IMR-90 (cell line): ENCODE measurements around the gene ZNF775. TPM values are rescaled to one million over a fixed set of nuclear protein-coding genes. Genes with fewer than 3 reads are reported as not detected.

Experiments
- ATAC-seq: fragments of 200-7000 bp; cut with Tn5 transposase; 2 replicates; pipeline ENCODE4 v1.9.1; 2020; ENCODE audit warnings: low read depth, mild to moderate bottlenecking, moderate library complexity
- BruUV-seq: library from RNA; stranded (reverse); fragments of 400-500 nt; replicated peaks from 2 replicates; lab custom pipeline; 2021; lab: Mats Ljungman, UMichigan
- CTCF ChIA-PET: fragments of 300-600 bp; formaldehyde crosslinking; extraction: SDS; loops from one replicate; lab custom pipeline; 2021; ENCODE audit warnings: antibody characterized with exemption; lab: Yijun Ruan, JAX
- POLR2A ChIA-PET: fragments of 300-600 bp; sonication (Branson Sonifier 250); formaldehyde crosslinking; loops from one replicate; lab custom pipeline; 2022; ENCODE audit warnings: antibody characterized with exemption; ENCODE audit not compliant: unreplicated experiment; lab: Charles Lee
- DNase-seq: peaks from one replicate; pipeline ENCODE4 v3.0.0; 2013
- H2AFZ ChIP-seq: replicated peaks from 2 replicates; pipeline ENCODE3; 2013; ENCODE audit warnings: low read length, mild to moderate bottlenecking; ENCODE audit not compliant: poor library complexity
- H2AK5ac ChIP-seq: 2 replicates; pipeline ENCODE4 v1.6.1; 2013; ENCODE audit warnings: low read depth, low read length, inconsistent platforms
- H2AK9ac ChIP-seq: replicated peaks from 2 replicates; pipeline ENCODE3; 2013; ENCODE audit warnings: mild to moderate bottlenecking, low read depth, low read length, moderate library complexity; ENCODE audit not compliant: poor library complexity
- H2BK120ac ChIP-seq: 2 replicates; pipeline ENCODE4 v1.6.1; 2013; ENCODE audit warnings: low read depth, low read length, inconsistent platforms
- H2BK15ac ChIP-seq: 3 replicates; pipeline ENCODE4 v1.6.1; 2013; ENCODE audit warnings: low read depth, low read length, inconsistent platforms
- H2BK20ac ChIP-seq: 2 replicates; pipeline ENCODE4 v1.6.1; 2013; ENCODE audit warnings: low read depth, mild to moderate bottlenecking, inconsistent platforms, low read length, moderate library complexity
- H2BK5ac ChIP-seq: 2 replicates; pipeline ENCODE4 v1.6.1; 2013; ENCODE audit warnings: mild to moderate bottlenecking, low read depth, low read length, inconsistent platforms; ENCODE audit not compliant: poor library complexity, severe bottlenecking
- H3K14ac ChIP-seq: replicated peaks from 2 replicates; pipeline ENCODE4 v1.6.1; 2013; ENCODE audit warnings: low read depth, low read length, inconsistent platforms
- H3K18ac ChIP-seq: 2 replicates; pipeline ENCODE4 v1.6.1; 2013; ENCODE audit warnings: low read depth, low read length, control low read depth
- H3K23ac ChIP-seq: 2 replicates; pipeline ENCODE4 v1.6.1; 2013; ENCODE audit warnings: low read depth, low read length, inconsistent platforms
- H3K27ac ChIP-seq: 2 replicates; pipeline ENCODE4 v1.5.1; 2013; ENCODE audit warnings: mild to moderate bottlenecking, control low read depth, low read length; ENCODE audit not compliant: insufficient read depth
- H3K27me3 ChIP-seq: 2 replicates; pipeline ENCODE4 v1.6.1; 2013; ENCODE audit warnings: low read length; ENCODE audit not compliant: control insufficient read depth, insufficient read depth
- H3K36me3 ChIP-seq: 2 replicates; pipeline ENCODE4 v1.6.1; 2013; ENCODE audit warnings: low read length, mixed read lengths; ENCODE audit not compliant: control insufficient read depth, insufficient read depth
- H3K4ac ChIP-seq: 2 replicates; pipeline ENCODE4 v1.6.1; 2013; ENCODE audit warnings: low read depth, low read length, inconsistent platforms
- H3K4me1 ChIP-seq: 2 replicates; pipeline ENCODE4 v1.6.1; 2013; ENCODE audit warnings: low read length, mixed read lengths; ENCODE audit not compliant: control insufficient read depth, insufficient read depth
- H3K4me2 ChIP-seq: 2 replicates; pipeline ENCODE4 v1.6.1; 2013; ENCODE audit warnings: low read depth, mild to moderate bottlenecking, control low read depth, low read length, moderate library complexity
- H3K4me3 ChIP-seq: 2 replicates; pipeline ENCODE4 v1.5.1; 2013; ENCODE audit warnings: low read depth, mild to moderate bottlenecking, control low read depth, low read length, moderate library complexity; ENCODE audit not compliant: insufficient read depth
- H3K56ac ChIP-seq: 2 replicates; pipeline ENCODE4 v1.6.1; 2013; ENCODE audit warnings: low read length, inconsistent platforms; ENCODE audit not compliant: insufficient read depth; ENCODE audit errors: extremely low read depth
- H3K79me1 ChIP-seq, 2 experiments: 2 replicates each; pipeline ENCODE4 v1.6.1; 2013; ENCODE audit warnings: low read length in 2 of 2, inconsistent platforms in 1 of 2, low read depth in 1 of 2
- H3K9ac ChIP-seq: 2 replicates; pipeline ENCODE4 v1.6.1; 2013; ENCODE audit warnings: low read depth, low read length, control low read depth
- H3K9me1 ChIP-seq: 2 replicates; pipeline ENCODE4 v1.6.1; 2013; ENCODE audit warnings: low read length, inconsistent platforms; ENCODE audit not compliant: insufficient read depth
- H3K9me3 ChIP-seq: 2 replicates; pipeline ENCODE4 v1.6.1; 2013; ENCODE audit warnings: low read length; ENCODE audit not compliant: control insufficient read depth, insufficient read depth
- H4K20me1 ChIP-seq: 2 replicates; pipeline ENCODE4 v1.6.1; 2013; ENCODE audit warnings: low read length, inconsistent platforms; ENCODE audit not compliant: insufficient read depth
- H4K5ac ChIP-seq: 2 replicates; pipeline ENCODE4 v1.6.1; 2013; ENCODE audit warnings: mild to moderate bottlenecking, low read depth, low read length, control low read depth
- H4K8ac ChIP-seq, 2 experiments: 2 replicates each; pipeline ENCODE4 v1.6.1; 2013; ENCODE audit warnings: low read depth in 2 of 2, low read length in 2 of 2, control low read depth in 1 of 2, inconsistent platforms in 1 of 2
- H4K91ac ChIP-seq: 2 replicates; pipeline ENCODE4 v1.6.1; 2013; ENCODE audit warnings: low read depth, low read length, inconsistent platforms; ENCODE audit not compliant: insufficient read depth
- BHLHE40 ChIP-seq: fragments of 150-350 bp; IDR thresholded peaks from 2 replicates; pipeline ENCODE4 v1.6.1; 2016; ENCODE audit warnings: mild to moderate bottlenecking, low read depth, low read length
- CEBPB ChIP-seq: IDR thresholded peaks from 2 replicates; pipeline ENCODE4 v1.6.1; 2012; ENCODE audit warnings: low read depth, low read length, improper control_type of control experiment
- CTCF ChIP-seq: conservative IDR thresholded peaks from 2 replicates; pipeline ENCODE4 v1.5.1; 2012; ENCODE audit warnings: mild to moderate bottlenecking, low read depth, low read length, improper control_type of control experiment
- MAFK ChIP-seq: IDR thresholded peaks from 2 replicates; pipeline ENCODE4 v1.6.1; 2012; ENCODE audit warnings: low read depth, low read length, improper control_type of control experiment
- RAD21 ChIP-seq: IDR thresholded peaks from 2 replicates; pipeline ENCODE4 v1.6.1; 2012; ENCODE audit warnings: low read length, improper control_type of control experiment
- RFX5 ChIP-seq: IDR thresholded peaks from 2 replicates; pipeline ENCODE4 v1.8.0; 2012; ENCODE audit warnings: low read depth, mild to moderate bottlenecking, low read length, moderate library complexity
- dilution Hi-C: fragments of 300-500 bp; cut with HindIII; formaldehyde crosslinking; loops from one replicate; pipeline ENCODE4 v1.14.3; 2018; ENCODE audit warnings: low sequenced_read_pairs; ENCODE audit not compliant: unreplicated experiment
- in situ Hi-C: fragments of 300-500 bp; cut with MboI; formaldehyde crosslinking; loops from 3 replicates; pipeline ENCODE4 v1.14.3; 2019; ENCODE audit warnings: low sequenced_read_pairs, inconsistent platforms, mixed read lengths
- intact Hi-C: fragments of 100-400 bp; cut with micrococcal nuclease; formaldehyde crosslinking; loops from 2 replicates; pipeline ENCODE4 v1.10.0; 2022
- polyA plus RNA-seq, 3 experiments: library from polyadenylated mRNA; depleted of rRNA; stranded (reverse); fragments of >200 nt; gene quantifications; 2 replicates each; pipeline ENCODE4 v1.2.3, GENCODE V29; 2012; ENCODE audit warnings: low replicate concordance in 1 of 3
- total RNA-seq: library from RNA; depleted of rRNA; stranded (reverse); fragments of >200 nt; gene quantifications from 2 replicates; pipeline ENCODE4 v1.2.3, GENCODE V29; 2012

Gene ZNF775
- total and polyA plus RNA-seq, 2 of the 4 experiments (the other 2 are of a cell fraction) = 1.4 to 2.6 TPM

- H2AK5ac ChIP-seq = no peak overlapping the region
- H4K91ac ChIP-seq = no peak overlapping the region
- intact Hi-C loops (no loop called here), in situ Hi-C loops (no loop called here), dilution Hi-C loops (no loop called here)
- H3K36me3 ChIP-seq = no peaks in the 10 kb centered on the region
- no peak overlapping the region for H2AK9ac ChIP-seq
- no peak overlapping the region for H2BK5ac ChIP-seq
- no peak overlapping the region for H2AFZ ChIP-seq
- no peak overlapping the region for H2BK120ac ChIP-seq
- H2BK15ac ChIP-seq = no peak overlapping the region
- no peak overlapping the region for H4K8ac ChIP-seq
- TF ChIP-seq RFX5 = no peak
- no peak for TF ChIP-seq CTCF
- TF ChIP-seq MAFK = no peak
- no peak for TF ChIP-seq CEBPB
- TF ChIP-seq RAD21 = no peak
- TF ChIP-seq BHLHE40 = no peak
- H3K9ac ChIP-seq = no peak overlapping the region
- no peak overlapping the region for H4K5ac ChIP-seq
- CTCF ChIA-PET = no interaction called here
- POLR2A ChIA-PET = no interaction called here
- no peak for ATAC-seq
- no peaks in the 10 kb centered on the region for H3K4me1 ChIP-seq
- H3K27ac ChIP-seq = no peak overlapping the region
- no peak for DNase-seq
- no peaks in the 10 kb centered on the region for H3K79me1 ChIP-seq
- H3K4me2 ChIP-seq = no peak overlapping the region
- H3K14ac ChIP-seq = no peak overlapping the region
- H3K9me3 ChIP-seq = peaks cover 11% of the 10 kb centered on the region
- no peaks in the 10 kb centered on the region for H3K9me1 ChIP-seq
- H2BK20ac ChIP-seq = no peak overlapping the region
- BruUV-seq = no TSS peak
- no peaks in the 10 kb centered on the region for H4K20me1 ChIP-seq
- H3K23ac ChIP-seq = no peak overlapping the region
- no peak overlapping the region for H3K4me3 ChIP-seq
- peaks cover 2% of the 10 kb centered on the region; the same call in 1 of the 2 replicates for H3K27me3 ChIP-seq
- H3K4ac ChIP-seq = no peak overlapping the region
- H3K18ac ChIP-seq = no peak overlapping the region
- no peak overlapping the region for H3K56ac ChIP-seq
Measured at GRCh38 chr7:150441524-150441923, 62.4 kb downstream of the ZNF775 start.
